Naive thymus-derived CD8-positive, alpha-beta T cell (primary cell): Measurements from ENCODE around the gene CASP10. TPM values are rescaled to one million over a fixed set of nuclear protein-coding genes. Genes with fewer than 3 reads are reported as not detected.
"Not testable (repeated sequence)": the region's sequence is repeated elsewhere in the genome, so short reads cannot be mapped to it uniquely, and the experiment has no call there.

Experiments used
- ATAC-seq, 2 donors: fragments of 150-1000 bp; cut with Tn5 transposase in 1 of 2; sonication (Bioruptor Pico), chemical (Tn5 transposase) in 1 of 2; 1 replicate in 1 of 2; 2 replicates in 1 of 2; pipeline ENCODE4 v1.10.0; 2021; ENCODE audit warnings: mild to moderate bottlenecking in 2 of 2, moderate library complexity in 2 of 2
- POLR2A ChIA-PET: fragments of 350-600 bp; sonication (Branson Sonifier 250); formaldehyde crosslinking; loops from one replicate; lab custom pipeline; 2021; ENCODE audit warnings: antibody characterized with exemption; lab: Charles Lee
- DNase-seq, 10 donors: peaks; one replicate each; pipeline versions ENCODE4 v3.0.0 to v3.0.0-alpha.2; 2020 to 2022
- H3K27ac Mint-ChIP-seq, 10 donors: one replicate each; pipeline ENCODE4 v1.8.0; 2020 to 2022; ENCODE audit warnings: mild to moderate bottlenecking in 10 of 10, mixed read lengths in 10 of 10, moderate library complexity in 4 of 10, inconsistent platforms in 1 of 10
- H3K27me3 Mint-ChIP-seq, 5 donors: one replicate each; pipeline ENCODE4 v1.8.0; 2021 to 2022; ENCODE audit warnings: mixed read lengths in 5 of 5
- H3K36me3 Mint-ChIP-seq, 3 donors: one replicate each; pipeline ENCODE4 v1.8.0; 2020 to 2022; ENCODE audit warnings: mixed read lengths in 3 of 3, mild to moderate bottlenecking in 2 of 3, inconsistent platforms in 1 of 3
- H3K4me1 Mint-ChIP-seq, 4 donors: one replicate each; pipeline ENCODE4 v1.8.0; 2021 to 2022; ENCODE audit warnings: mixed read lengths in 4 of 4
- H3K4me3 Mint-ChIP-seq, 10 donors: one replicate each; pipeline ENCODE4 v1.8.0; 2020 to 2022; ENCODE audit warnings: mild to moderate bottlenecking in 10 of 10, mixed read lengths in 10 of 10, moderate library complexity in 6 of 10, inconsistent platforms in 1 of 10
- H3K9me3 Mint-ChIP-seq, 9 donors: one replicate each; pipeline ENCODE4 v1.8.0; 2020 to 2022; ENCODE audit warnings: mixed read lengths in 9 of 9, mild to moderate bottlenecking in 3 of 9, inconsistent platforms in 1 of 9, moderate library complexity in 1 of 9
- polyA plus RNA-seq, 3 donors: library from polyadenylated mRNA; unstranded; fragments of 300-500 nt; fragmentation: Illumina TruSeq; gene quantifications; one replicate each; pipeline ENCODE4 v1.2.3, GENCODE V29; 2021
- total RNA-seq, 8 experiments: library from RNA in 2 of 8; stranded (reverse) in 2 of 8; gene quantifications; one replicate each; pipeline ENCODE4 v1.2.3 and lab custom pipeline; 2021 to 2026

The CASP10 gene
- total and polyA plus RNA-seq, 5 experiments from 2014 or later: 8.6 to 48.1 (median 17.5) TPM

- POLR2A ChIA-PET: interaction anchor here (0.6 to 4.5 kb wide), 10 partner anchors 29 to 445 kb away, joined by 4 to 65 read pairs (median 6); partner anchors contain the start of genes CFLAR, CLK1, HYCC2 and NDUFB3
- ATAC-seq (peak; percentile 92 to 94), DNase-seq (peak in 9 of 10 donors; percentile 36 to 81 (median 63))
- peak overlapping the region; percentile 49 to 92 (median 88) for H3K27ac Mint-ChIP-seq
- no peaks in the 10 kb centered on the region for H3K27me3 Mint-ChIP-seq
- H3K4me3 Mint-ChIP-seq: peak overlapping the region in 2 of 10 donors; percentile 27 to 64
- no peaks in the 10 kb centered on the region for H3K9me3 Mint-ChIP-seq
- H3K4me1 Mint-ChIP-seq: peaks cover 8 to 43% (median 10%) of the 10 kb centered on the region in 4 donors
- H3K36me3 Mint-ChIP-seq: peaks cover 0 to 71% (median 16%) of the 10 kb centered on the region in 3 donors
These were observed 24.6 kb upstream of the CASP10 start for GRCh38 chr2:201158111-201158929.

- Mint-ChIP-seq H3K9me3 (peaks cover 3 to 17% (median 9%) of the 10 kb centered on the region in 9 donors), H3K36me3 (peaks cover 8 to 69% (median 47%) of the 10 kb centered on the region in 3 donors), H3K4me3 (no peak overlapping the region), H3K27me3 (no peaks in the 10 kb centered on the region), H3K4me1 (peaks cover 0 to 10% (median 1%) of the 10 kb centered on the region in 4 donors), H3K27ac (peak overlapping the region in 1 of 10 donors; percentile 58)
- ATAC-seq (no peak), DNase-seq (no peak)
- POLR2A ChIA-PET: interaction anchor here (0.7 kb wide), 1 partner anchor 38 kb away, joined by 4 read pairs; no protein-coding TSS in a partner anchor
These were observed 18.8 kb upstream of the CASP10 start for GRCh38 chr2:201164166-201164565.

- Mint-ChIP-seq H3K27ac (peak overlapping the region in 1 of 10 donors; percentile 48), H3K4me1 (peaks cover 0 to 19% (median under 1%) of the 10 kb centered on the region in 4 donors), H3K36me3 (peaks cover 8 to 44% (median 44%) of the 10 kb centered on the region in 3 donors), H3K9me3 (peaks cover 6 to 39% (median 25%) of the 10 kb centered on the region in 9 donors), H3K4me3 (no peak overlapping the region), H3K27me3 (no peaks in the 10 kb centered on the region)
- no peak for ATAC-seq
- POLR2A ChIA-PET: interaction anchor here (0.9 kb wide), 1 partner anchor 49 kb away, joined by 3 read pairs; no protein-coding TSS in a partner anchor
- no peak for DNase-seq
These were observed 15.4 kb upstream of the CASP10 start for GRCh38 chr2:201167546-201167945.

GRCh38 chr2:201168496-201168895 is 14.4 kb upstream of the CASP10 start:
- H3K4me3 Mint-ChIP-seq, ATAC-seq, H3K27me3 Mint-ChIP-seq, DNase-seq: not testable (repeated sequence)
- Mint-ChIP-seq H3K4me1 (peaks cover 0 to 19% (median 0%) of the 10 kb centered on the region in 4 donors), H3K27ac (peak overlapping the region in 5 of 10 donors; percentile 7 to 61 (median 31)), H3K36me3 (peaks cover 8 to 41% (median 35%) of the 10 kb centered on the region in 3 donors), H3K9me3 (peaks cover 6 to 41% (median 26%) of the 10 kb centered on the region in 9 donors)
- POLR2A ChIA-PET: interaction anchor here (0.6 kb wide), 1 partner anchor 281 kb away, joined by 3 read pairs; no protein-coding TSS in a partner anchor

- Mint-ChIP-seq H3K4me3 (no peak overlapping the region), H3K27ac (peak overlapping the region in 2 of 10 donors; percentile 44 to 49), H3K27me3 (no peaks in the 10 kb centered on the region), H3K36me3 (peaks cover 8 to 29% (median 12%) of the 10 kb centered on the region in 3 donors), H3K4me1 (peaks cover 3 to 29% (median 11%) of the 10 kb centered on the region in 4 donors), H3K9me3 (peaks cover 6 to 41% (median 26%) of the 10 kb centered on the region in 9 donors)
- POLR2A ChIA-PET: no interaction called here
- no peak for ATAC-seq
- DNase-seq: no peak
These were observed 11.6 kb upstream of the CASP10 start for GRCh38 chr2:201171259-201171814.

GRCh38 chr2:201172279-201172678 is 10.7 kb upstream of the CASP10 start:
- H3K9me3 Mint-ChIP-seq: peaks cover 6 to 39% (median 26%) of the 10 kb centered on the region in 9 donors
- peaks cover 4 to 32% (median 13%) of the 10 kb centered on the region in 4 donors for H3K4me1 Mint-ChIP-seq
- POLR2A ChIA-PET: no interaction called here
- peaks cover 6 to 21% (median 8%) of the 10 kb centered on the region in 3 donors for H3K36me3 Mint-ChIP-seq
- ATAC-seq: no peak
- H3K4me3 Mint-ChIP-seq: no peak overlapping the region
- no peak for DNase-seq
- no peaks in the 10 kb centered on the region for H3K27me3 Mint-ChIP-seq
- peak overlapping the region in 3 of 10 donors; percentile 16 to 45 (median 18) for H3K27ac Mint-ChIP-seq

- no peaks in the 10 kb centered on the region for H3K27me3 Mint-ChIP-seq
- POLR2A ChIA-PET: no interaction called here
- DNase-seq (no peak), ATAC-seq (no peak)
- peaks cover 3 to 24% (median 13%) of the 10 kb centered on the region in 9 donors for H3K9me3 Mint-ChIP-seq
- no peak overlapping the region for H3K4me3 Mint-ChIP-seq
- H3K27ac Mint-ChIP-seq: peak overlapping the region in 3 of 10 donors; percentile 7 to 44 (median 17)
- peaks cover 0 to 2% (median 0%) of the 10 kb centered on the region in 3 donors for H3K36me3 Mint-ChIP-seq
- H3K4me1 Mint-ChIP-seq: peaks cover 6 to 22% (median 13%) of the 10 kb centered on the region in 4 donors
These were observed 8.3 kb upstream of the CASP10 start for GRCh38 chr2:201174687-201175086.

- ATAC-seq: no peak
- POLR2A ChIA-PET: interaction anchor here (1.1 kb wide), 1 partner anchor 16 kb away, joined by 3 read pairs; no protein-coding TSS in a partner anchor
These were observed 6.9 kb upstream of the CASP10 start for GRCh38 chr2:201176081-201176481.

GRCh38 chr2:201180010-201180409 is 2.9 kb upstream of the CASP10 start:
- no peaks in the 10 kb centered on the region for H3K9me3 Mint-ChIP-seq
- H3K4me1 Mint-ChIP-seq: peaks cover 14 to 33% (median 21%) of the 10 kb centered on the region in 4 donors
- POLR2A ChIA-PET: interaction anchor here (4.7 kb wide), 1 partner anchor 53 kb away, joined by 88 read pairs; no protein-coding TSS in a partner anchor
- no peak overlapping the region for H3K4me3 Mint-ChIP-seq
- no peaks in the 10 kb centered on the region for H3K36me3 Mint-ChIP-seq
- H3K27ac Mint-ChIP-seq: peak overlapping the region in 5 of 10 donors; percentile 18 to 76 (median 53)
- ATAC-seq (no peak), DNase-seq (no peak)
- no peaks in the 10 kb centered on the region for H3K27me3 Mint-ChIP-seq

More at GRCh38 chr2:201176081-201176481, 6.9 kb upstream of the CASP10 start:
- Mint-ChIP-seq H3K4me3 (no peak overlapping the region), H3K36me3 (no peaks in the 10 kb centered on the region), H3K4me1 (peaks cover 6 to 22% (median 12%) of the 10 kb centered on the region in 4 donors), H3K9me3 (peaks cover 3 to 14% (median 5%) of the 10 kb centered on the region in 9 donors), H3K27ac (peak overlapping the region in 2 of 10 donors; percentile 44 to 47), H3K27me3 (no peaks in the 10 kb centered on the region)
- no peak for DNase-seq

- H3K27me3 Mint-ChIP-seq: no peaks in the 10 kb centered on the region
- H3K4me1 Mint-ChIP-seq: peaks cover 17 to 53% (median 42%) of the 10 kb centered on the region in 4 donors
- peaks cover 1 to 26% (median 14%) of the 10 kb centered on the region in 3 donors for H3K36me3 Mint-ChIP-seq
- peak; percentile 34 to 38 for ATAC-seq
- DNase-seq: peak in 1 of 10 donors; percentile 18
- peaks cover 0 to under 1% (median 0%) of the 10 kb centered on the region in 9 donors for H3K9me3 Mint-ChIP-seq
- POLR2A ChIA-PET: interaction anchor here (0.8 to 4.7 kb wide), 15 partner anchors 9 to 320 kb away, joined by 3 to 88 read pairs (median 4); partner anchors contain the start of genes CASP8, CFLAR, CLK1 and STRADB
- peak overlapping the region; percentile 88 to 99 (median 97) for H3K4me3 Mint-ChIP-seq
- H3K27ac Mint-ChIP-seq: peak overlapping the region; percentile 85 to 97 (median 95)
These were observed 405 bp downstream of the CASP10 start for GRCh38 chr2:201183365-201183727.

GRCh38 chr2:201183835-201184234 is 894 bp downstream of the CASP10 start:
- peak in 1 of 2 donors; percentile 10 for ATAC-seq
- DNase-seq, H3K9me3 Mint-ChIP-seq, H3K27me3 Mint-ChIP-seq: not testable (repeated sequence)
- Mint-ChIP-seq H3K27ac (peak overlapping the region; percentile 85 to 97 (median 95)), H3K4me3 (peak overlapping the region; percentile 94 to 99 (median 98)), H3K4me1 (peaks cover 20 to 57% (median 46%) of the 10 kb centered on the region in 4 donors), H3K36me3 (peaks cover 4 to 31% (median 19%) of the 10 kb centered on the region in 3 donors)
- POLR2A ChIA-PET: interaction anchor here (1.1 to 4.7 kb wide), 7 partner anchors 27 to 321 kb away, joined by 3 to 88 read pairs (median 7); partner anchors contain the start of genes CASP8 and CFLAR
